SHP77 (cell line): ENCODE measurements around the gene ANXA6.
"Not testable (repeated sequence)": the region's sequence is repeated elsewhere in the genome, so short reads cannot be mapped to it uniquely, and the experiment has no call there.

Experiments
- DNase-seq, 2 experiments: peaks; one replicate each; lab custom pipeline; 2025; lab: John Stamatoyannopoulos, UW

The ANXA6 gene

DNA sequence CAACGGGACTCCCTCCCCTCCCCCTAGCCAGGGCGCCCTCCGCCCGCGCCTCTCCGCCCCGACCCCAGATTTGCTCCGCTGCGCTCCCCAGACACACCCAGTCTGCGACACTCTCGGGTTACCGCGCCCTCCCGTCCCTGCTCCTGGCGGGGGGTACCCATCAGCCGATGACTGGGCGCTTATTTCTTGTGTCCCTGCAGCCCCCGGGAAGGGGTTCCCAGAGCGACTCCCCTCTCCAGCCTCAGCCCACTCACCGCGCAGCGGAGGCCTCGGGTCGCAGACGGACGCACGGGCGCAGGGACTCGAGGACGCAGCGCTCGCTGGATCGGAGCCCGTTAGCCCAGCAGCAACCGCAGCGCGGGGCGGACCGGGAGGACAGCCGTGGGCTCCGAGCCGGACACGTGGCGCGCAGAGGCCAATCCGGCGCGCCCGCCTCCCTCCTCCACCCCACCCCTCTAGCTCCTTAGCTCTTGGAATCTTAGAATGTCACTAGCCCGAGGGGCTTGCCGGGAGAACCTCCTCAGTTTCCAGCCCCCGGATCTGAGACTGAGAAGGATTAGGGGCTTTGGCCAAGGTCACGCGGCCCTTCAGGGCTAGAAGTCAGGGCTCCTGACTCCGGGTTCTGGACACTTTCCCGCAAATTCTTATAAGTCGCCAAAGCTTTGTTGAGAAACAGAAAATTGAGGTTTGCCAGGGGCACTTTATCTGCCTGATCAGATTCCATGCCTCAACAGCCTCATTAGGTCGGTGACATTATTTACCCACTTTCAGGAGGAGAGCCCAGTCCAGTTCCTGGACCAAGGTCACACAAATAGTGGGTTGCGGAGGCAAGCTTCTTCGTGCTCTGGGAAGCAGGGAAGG lies at the start of gene ANXA6:
TSS of gene ANXA6 (minus strand) at position 354 of the 861 bp plus-strand sequence. CDS start 9,878 bp downstream, outside the sequence.
- DNase-seq, result no peak

- DNase-seq, result no peak
Measured at GRCh38 chr5:151205411-151205810, 47.8 kb upstream of the ANXA6 start.

- DNase-seq, result no peak
Measured at GRCh38 chr5:151204051-151204450, 46.5 kb upstream of the ANXA6 start.

- DNase-seq, result no peak
Measured at GRCh38 chr5:151202381-151203139, 45.0 kb upstream of the ANXA6 start.

DNA sequence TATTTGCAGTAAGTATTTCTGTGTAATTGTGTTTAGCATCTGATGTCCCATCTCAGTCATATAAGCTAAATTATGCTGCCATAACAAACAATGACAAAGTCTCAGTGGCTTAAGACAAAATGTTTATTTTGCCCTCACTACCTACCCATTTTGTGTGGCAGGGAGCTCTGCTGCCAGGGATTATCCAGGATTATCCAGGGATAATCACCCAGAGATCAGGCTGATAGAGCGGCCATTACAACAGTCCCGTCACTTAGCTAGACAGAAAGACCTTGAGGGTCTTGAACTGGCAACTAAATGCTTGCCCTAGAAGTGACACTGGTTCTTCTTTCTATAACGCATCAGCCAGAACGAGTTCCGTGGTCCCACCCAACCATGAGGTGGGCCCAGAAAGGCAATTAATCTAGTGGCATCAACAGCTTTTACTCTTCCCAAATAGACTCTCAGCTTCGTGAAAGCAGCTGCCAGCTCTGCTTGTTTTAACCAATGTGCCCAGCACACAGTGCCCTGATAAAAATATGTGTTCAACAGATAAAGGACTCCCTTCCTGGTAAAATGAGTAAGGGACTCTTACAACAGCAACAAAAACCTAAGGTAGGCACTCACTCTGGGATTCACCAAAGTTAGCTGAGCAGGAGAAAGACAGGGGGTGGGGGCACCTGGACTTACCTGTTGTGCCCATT lies 43.5 kb upstream of the ANXA6 start:
- no peak for DNase-seq

DNA sequence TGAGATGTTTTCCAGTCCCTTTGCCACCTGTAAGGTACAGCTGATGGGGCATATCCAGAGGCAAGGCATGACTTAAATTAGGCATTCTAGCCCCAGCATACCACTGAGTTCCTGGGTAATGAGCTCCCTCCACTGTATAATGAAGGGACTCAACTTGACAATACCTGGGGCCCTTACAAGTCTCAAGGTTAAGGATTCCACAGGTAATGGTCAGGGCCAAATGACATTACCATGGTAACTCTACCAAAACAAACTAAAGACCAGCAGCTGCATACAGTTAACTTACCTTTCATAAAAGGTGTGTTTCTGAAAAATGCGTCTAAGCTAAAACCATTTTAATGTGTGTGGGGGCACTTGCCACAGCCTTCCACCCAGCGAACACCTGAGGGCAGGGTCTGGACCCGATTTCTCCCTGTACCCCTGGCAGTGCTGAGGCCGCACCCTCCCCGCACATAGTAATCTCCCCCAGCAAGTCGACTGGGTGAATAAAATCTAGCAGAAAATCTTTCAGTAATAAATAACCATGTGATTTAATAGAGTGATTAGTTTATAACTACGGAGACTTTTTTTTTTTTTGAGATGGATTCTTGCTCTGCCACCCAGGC lies 42.1 kb upstream of the ANXA6 start:
- no peak for DNase-seq

DNA sequence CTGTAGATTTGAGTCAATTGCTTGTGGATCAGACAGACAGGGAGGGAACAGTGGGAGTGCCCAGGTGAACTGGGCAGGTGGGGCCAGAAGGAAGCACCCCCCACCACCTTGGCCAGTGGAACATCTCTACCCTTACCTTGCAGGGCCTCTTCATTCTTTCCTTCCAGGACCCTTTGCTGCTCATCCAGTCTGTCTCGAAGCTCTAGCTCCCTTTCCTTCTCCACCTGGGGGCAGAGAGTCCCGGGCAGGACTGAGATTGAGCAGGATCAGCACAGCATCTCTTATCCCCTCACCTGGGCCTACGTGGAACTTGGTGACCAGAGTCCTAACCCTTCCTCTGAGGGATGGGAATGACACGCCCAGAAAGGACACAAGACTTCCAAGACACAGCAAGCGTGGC lies 41.3 kb upstream of the ANXA6 start:
- DNase-seq, result no peak

DNA sequence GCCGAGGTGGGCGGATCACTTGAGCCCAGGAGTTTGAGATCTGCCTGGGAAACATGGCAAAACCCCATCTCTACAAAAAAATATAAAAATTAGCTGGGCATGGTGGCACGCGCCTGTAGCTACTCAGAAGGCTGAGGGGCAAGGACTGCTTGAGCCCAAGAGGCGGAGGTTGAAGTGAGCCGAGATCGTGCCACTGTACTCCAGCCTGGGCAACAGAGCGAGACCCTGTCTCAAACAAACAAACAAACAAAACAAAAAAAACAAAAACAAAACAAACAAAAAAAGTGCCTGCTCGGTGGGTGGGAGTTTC lies 39.7 kb upstream of the ANXA6 start:
- DNase-seq, result not testable (repeated sequence)

- DNase-seq, result no peak
Measured at GRCh38 chr5:151196556-151197290, 39.1 kb upstream of the ANXA6 start.

- DNase-seq, result no peak
Measured at GRCh38 chr5:151195622-151196021, 38.0 kb upstream of the ANXA6 start.

GRCh38 chr5:151192626-151193025 lies 35.0 kb upstream of the ANXA6 start:
- DNase-seq, result no peak

DNA sequence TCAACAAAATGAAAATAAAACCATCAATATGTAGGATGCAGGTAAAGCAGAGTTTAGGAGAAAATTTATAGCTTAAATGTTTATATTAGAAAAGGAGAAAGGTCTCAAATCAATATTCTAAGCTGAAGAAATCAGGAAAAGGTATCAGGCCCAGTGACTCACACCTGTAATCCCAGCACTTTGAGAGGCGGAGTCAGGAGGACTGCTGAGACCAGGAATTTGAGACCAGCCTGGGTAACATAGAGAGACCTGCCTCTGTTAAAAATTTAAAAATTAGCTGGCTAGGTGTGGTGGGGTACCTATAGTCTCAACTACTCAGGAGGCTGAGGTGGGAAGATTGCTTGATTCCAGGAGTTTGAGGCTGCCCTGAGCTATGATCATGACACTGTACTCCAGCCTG lies 34.1 kb upstream of the ANXA6 start:
- no peak for DNase-seq

DNA sequence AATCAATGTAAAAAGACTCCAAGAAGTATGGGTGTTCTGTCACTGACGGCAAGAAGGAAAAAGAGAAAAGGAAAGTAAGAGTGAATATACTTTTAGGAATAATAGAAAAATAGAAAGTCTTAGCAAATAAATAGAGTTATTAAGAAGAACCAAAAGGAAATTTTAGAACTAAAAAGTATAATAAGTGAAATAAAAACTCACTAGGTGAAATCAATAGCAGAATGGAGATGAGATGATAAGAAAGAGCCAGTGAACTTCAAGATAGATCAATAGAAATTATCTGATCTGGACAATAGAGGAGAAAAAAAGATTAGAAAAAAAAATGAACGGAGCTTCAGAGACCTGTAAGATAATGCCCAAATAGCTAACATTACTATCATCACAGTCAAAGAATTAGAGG lies 31.6 kb upstream of the ANXA6 start:
- DNase-seq, result no peak

DNA sequence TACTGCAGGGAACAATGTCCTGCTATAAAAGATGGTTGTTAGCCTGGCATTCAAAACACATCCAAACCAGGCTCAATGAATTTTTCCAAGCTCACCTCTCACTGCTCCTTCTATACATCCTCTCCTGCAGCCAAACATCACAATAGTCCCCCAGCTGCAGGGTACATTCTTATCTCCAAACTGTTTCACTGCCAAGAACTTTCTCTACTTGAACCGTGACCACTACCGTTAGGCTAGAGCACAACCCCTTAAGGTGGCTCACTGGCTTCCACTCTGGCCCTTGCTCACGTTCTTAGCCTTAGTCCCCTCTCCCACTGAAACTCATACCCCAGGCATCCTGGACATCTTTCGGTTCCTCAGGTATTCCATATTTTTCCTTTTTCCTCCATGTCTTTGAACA lies 29.0 kb upstream of the ANXA6 start:
- DNase-seq, result no peak

DNA sequence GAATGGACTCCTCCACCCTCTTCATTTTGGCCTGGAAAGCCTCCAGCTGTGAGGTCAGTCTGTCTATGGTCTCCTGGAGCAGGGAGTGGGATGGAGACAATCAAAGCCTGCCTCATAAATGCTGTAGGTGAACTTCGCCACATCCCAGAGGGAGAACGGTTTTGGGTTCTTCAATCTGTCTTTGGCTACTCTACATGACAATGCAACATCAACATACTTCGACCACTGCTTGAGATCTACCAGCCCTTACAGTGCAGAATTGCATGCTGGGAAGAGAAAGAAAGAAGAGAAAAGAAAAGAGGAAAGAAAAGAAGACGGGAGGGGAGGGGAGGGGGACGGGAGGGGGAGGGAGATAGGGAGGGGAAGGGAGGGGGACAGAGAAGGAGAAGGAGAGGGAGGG lies 28.5 kb upstream of the ANXA6 start:
- DNase-seq, result no peak

DNA sequence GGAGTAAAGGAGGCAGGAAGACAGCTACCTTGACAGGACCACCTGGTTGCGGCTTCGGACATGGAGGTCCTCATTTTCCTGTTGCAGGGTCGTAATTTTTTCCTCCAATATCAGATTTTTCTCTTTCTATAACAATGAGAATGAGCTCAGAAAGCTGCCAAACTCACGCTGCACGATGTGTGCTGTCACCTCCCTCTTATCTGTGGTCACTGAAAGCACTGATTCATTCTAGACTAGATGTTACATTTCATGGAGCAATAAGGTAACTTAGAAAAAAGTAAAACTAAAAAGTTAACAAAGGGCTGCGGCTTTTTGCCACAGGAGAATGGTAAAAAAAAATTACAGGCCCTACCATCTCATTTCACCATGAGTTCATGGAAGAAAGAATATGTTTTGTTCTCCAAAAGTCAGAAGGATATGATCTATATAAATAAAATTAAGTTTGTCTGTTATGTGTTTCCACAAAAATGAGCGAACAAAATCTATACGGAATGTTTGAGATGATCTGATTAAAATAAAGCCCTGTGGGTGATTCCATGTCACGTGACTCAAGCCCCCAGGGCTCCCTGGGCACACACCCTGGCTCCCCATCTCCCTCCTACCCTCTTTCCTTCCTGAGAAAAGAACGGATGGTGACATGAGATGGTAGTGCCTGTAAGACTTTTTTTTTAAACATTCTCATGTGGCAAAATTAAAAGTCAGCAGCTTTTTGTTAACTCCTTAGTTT lies 26.9 kb upstream of the ANXA6 start:
- no peak for DNase-seq

DNA sequence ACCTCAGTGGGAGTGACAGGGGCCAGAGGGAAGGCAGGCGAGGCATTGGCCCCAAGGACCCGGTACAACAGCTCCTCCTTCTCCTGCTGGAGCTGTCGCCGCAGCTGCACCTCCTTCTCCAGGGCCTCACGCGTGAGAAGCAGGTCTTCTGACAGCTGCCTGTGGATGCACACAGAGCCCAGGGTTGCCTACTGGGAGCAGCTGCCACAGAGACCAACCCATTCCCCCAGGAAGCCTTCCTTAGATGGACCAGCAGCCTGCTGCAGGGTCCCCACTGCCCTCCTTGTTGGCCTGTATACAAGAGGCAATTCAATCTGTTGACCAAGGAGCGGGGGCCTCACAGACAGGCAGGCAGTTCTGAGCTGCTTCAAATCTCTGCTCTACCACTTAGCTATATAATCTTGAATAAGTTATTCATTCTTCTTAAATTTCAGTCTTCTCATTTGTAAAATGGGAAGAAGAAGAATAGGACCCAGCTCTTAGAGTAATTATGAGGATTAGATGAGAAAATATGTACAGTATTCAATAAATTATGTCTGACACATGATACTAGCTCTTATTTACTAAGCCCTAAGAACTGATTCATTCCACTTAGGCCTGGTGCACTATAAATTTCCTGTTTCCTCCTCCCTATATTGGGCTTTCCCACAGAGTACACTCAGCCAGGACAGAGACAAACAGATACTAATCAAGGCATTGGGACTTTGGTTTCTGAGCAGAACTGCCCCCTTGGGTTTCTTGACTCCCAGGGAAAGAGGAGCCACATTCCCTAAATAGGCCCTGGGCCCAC lies 26.1 kb upstream of the ANXA6 start:
- peak in 1 of 2 experiments; percentile 1 for DNase-seq

DNA sequence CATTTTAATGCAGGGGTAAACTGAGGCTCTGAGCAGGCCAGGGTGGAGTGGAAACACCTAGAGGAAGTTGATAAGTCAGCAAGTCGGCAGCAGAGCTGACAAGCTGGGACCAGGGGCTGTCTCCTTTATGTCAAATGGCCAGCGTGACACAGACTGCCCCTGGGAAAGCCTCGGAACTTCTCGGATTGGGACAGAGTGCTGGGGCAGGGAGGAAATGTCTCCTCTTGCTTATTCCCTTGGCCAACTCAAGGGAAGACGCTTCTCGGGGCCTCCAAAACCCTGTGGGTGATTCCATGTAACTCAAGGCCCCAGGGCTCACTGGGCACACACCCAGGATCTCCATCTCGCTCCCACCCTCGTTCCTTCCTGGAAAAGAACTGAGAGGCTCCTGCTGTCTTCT lies 25.4 kb upstream of the ANXA6 start:
- no peak for DNase-seq

DNA sequence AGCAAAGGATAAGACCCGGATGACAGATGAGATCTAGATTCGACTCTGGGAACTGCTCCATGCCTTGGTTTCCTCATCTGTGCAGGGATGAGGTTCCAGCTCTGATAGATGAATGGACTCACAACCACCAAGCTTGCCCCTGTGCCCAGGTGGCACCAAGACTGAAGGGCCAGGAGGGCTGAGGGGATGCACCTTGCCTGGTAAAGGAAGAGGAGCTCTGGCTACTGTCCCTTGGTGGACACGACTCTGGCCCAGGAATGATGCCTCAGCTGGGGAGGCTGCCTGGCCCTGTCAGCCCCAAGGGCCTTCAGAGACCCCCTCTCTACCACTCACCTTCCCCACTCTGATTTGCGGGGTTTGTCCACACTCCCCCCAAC lies 24.9 kb upstream of the ANXA6 start:
- DNase-seq, result no peak

GRCh38 chr5:151181818-151182523 lies 24.4 kb upstream of the ANXA6 start:
- DNase-seq, result no peak
